Measurements from ENCODE around the gene BTRC. TPM values are rescaled to one million over a fixed set of nuclear protein-coding genes. Genes with fewer than 3 reads are reported as not detected.

BTRC gene
- total RNA-seq, 6 experiments from 2014 or later: 22.3 to 27.9 (median 24.5) TPM

DNA sequence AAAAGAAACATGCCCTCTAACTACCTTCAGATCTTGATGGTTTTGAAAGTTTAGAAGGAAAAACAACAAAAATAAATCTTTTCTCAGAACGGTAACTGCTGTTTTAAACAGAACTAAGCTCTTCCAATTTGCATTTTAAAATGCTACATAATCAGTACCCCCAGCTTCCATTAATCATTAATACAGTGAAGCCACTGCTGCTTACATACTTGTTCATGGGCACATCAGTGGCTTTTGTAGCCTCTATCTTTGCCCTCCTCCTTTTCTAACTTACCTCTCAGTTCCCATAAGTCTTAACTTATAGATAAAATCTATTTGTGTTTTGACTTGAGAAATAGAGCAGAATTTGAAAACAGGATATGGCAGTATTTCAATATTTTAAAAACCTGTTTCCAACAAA, 125.0 kb downstream of the BTRC start:
- no peaks in the 10 kb centered on the region for H3K27me3 Mint-ChIP-seq (ENCODE audit: insufficient read depth)
- TF ChIP-seq, protein P1, sequence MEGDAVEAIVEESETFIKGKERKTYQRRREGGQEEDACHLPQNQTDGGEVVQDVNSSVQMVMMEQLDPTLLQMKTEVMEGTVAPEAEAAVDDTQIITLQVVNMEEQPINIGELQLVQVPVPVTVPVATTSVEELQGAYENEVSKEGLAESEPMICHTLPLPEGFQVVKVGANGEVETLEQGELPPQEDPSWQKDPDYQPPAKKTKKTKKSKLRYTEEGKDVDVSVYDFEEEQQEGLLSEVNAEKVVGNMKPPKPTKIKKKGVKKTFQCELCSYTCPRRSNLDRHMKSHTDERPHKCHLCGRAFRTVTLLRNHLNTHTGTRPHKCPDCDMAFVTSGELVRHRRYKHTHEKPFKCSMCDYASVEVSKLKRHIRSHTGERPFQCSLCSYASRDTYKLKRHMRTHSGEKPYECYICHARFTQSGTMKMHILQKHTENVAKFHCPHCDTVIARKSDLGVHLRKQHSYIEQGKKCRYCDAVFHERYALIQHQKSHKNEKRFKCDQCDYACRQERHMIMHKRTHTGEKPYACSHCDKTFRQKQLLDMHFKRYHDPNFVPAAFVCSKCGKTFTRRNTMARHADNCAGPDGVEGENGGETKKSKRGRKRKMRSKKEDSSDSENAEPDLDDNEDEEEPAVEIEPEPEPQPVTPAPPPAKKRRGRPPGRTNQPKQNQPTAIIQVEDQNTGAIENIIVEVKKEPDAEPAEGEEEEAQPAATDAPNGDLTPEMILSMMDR (IDR thresholded peaks at IDR 0.05): no peak
- peaks cover 11% of the 10 kb centered on the region; the same call in 1 of the 2 replicates for H3K36me3 Mint-ChIP-seq (ENCODE audit: low read depth)
- no peak overlapping the region for H3K4me3 Mint-ChIP-seq
- no peaks in the 10 kb centered on the region for H3K4me1 Mint-ChIP-seq (ENCODE audit: low read depth)
- no peak overlapping the region for H3K27ac Mint-ChIP-seq
- no peak for DNase-seq
- no peaks in the 10 kb centered on the region for H3K9me3 Mint-ChIP-seq

DNA sequence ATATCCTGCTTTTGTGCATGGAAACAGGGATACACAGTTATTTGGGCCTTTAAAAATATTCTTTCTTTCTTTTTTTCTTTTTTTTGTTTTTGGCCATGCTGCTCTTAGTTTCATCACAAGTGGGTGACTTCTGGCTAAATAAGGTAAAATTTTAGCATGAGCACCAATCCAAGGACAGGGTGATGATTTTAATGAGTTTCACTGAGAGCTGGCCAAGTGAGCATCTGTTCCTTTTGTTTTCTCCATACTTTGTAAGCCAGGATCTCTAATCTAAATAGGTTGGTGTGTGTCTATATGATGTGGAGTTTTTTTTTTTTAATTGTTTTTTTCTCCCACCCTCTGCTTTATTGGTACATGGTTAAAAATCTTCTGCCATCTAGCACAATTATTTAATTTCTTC, 127.3 kb downstream of the BTRC start:
- Mint-ChIP-seq H3K4me3 (no peak overlapping the region), H3K36me3 (ENCODE audit: low read depth) (peaks cover 11% of the 10 kb centered on the region; the same call in 1 of the 2 replicates), H3K4me1 (ENCODE audit: low read depth) (no peaks in the 10 kb centered on the region), H3K27ac (no peak overlapping the region), H3K9me3 (no peaks in the 10 kb centered on the region), H3K27me3 (ENCODE audit: insufficient read depth) (no peaks in the 10 kb centered on the region)
- DNase-seq: no peak
- TF ChIP-seq, protein P1 (IDR thresholded peaks at IDR 0.05): no peak

DNA sequence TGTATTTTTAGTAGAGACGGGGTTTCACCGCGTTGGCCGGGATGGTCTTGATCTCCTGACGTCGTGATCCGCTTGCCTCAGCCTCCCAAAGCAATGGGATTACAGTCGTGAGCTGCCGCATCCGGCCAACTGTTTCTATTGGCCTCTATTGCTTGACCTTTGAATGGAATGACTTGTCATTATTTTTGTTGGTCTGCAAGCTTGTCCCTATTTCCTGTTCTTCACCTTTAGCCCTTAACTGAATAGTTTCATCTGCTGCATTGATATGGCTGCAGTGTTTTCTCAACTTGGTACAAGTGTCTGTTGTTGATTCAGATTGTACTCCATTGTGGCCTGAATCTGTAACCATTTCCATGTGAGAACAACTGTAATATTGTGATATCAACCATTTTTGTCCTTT, 128.6 kb downstream of the BTRC start:
- DNase-seq: no peak
- Mint-ChIP-seq H3K27me3 (ENCODE audit: insufficient read depth) (no peaks in the 10 kb centered on the region), H3K27ac (no peak overlapping the region), H3K4me1 (ENCODE audit: low read depth) (no peaks in the 10 kb centered on the region), H3K9me3 (no peaks in the 10 kb centered on the region), H3K36me3 (ENCODE audit: low read depth) (peaks cover 11% of the 10 kb centered on the region; the same call in 1 of the 2 replicates), H3K4me3 (no peak overlapping the region)
- TF ChIP-seq, protein P1 (IDR thresholded peaks at IDR 0.05): no peak

DNA sequence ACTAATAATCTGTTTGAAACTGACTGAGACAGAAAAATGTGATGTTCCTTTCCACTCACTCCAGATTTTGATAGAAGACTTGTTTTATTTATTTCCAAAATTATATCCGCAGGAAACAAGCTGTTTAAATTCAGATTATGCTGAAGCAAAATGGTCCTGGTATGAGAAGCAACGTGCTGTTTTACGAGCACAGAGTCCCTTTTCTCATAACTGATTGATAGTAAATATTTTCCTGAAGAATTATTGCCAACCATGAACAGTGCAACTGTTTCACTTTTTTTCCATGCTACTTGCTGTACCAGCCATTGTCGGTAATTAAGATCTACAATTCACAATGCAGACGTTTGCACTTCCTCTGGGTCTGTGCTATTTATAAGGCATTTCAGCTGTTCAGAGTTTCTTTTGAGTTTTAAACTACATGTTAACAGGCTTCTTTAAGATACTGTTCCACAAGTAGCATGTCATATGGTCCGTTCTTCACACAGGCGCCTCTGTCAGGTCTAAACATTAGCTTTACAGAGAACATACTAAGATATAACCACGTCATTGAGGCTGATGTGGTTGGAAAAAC, 130.3 kb downstream of the BTRC start:
- Mint-ChIP-seq H3K4me3 (no peak overlapping the region), H3K36me3 (ENCODE audit: low read depth) (peaks cover 11% of the 10 kb centered on the region; the same call in 1 of the 2 replicates), H3K27ac (no peak overlapping the region), H3K27me3 (ENCODE audit: insufficient read depth) (no peaks in the 10 kb centered on the region), H3K9me3 (no peaks in the 10 kb centered on the region), H3K4me1 (ENCODE audit: low read depth) (peaks cover 4% of the 10 kb centered on the region)
- TF ChIP-seq, protein P1 (IDR thresholded peaks at IDR 0.05): no peak
- DNase-seq: no peak

DNA sequence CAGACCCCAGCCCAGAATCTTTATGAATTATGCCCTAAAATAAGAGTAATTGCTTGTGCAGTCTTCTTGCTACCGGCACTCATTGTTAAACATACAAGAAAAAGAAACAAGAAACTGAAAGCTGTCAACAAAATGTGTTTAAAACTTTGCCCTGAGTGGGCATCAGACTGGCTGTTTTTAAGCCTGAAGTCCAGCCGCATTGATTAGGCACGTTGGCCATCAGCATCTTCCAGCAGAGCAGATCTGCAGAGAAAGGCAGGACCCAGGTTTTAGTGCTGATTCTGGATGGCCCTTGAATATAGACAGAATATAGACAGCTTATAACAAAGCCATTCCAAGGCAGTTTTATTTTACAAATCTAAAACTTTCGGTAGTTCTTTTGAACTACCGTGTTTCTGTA, 131.2 kb downstream of the BTRC start:
- Mint-ChIP-seq H3K4me3 (no peak overlapping the region), H3K9me3 (no peaks in the 10 kb centered on the region), H3K27me3 (ENCODE audit: insufficient read depth) (no peaks in the 10 kb centered on the region), H3K27ac (no peak overlapping the region), H3K36me3 (ENCODE audit: low read depth) (peaks cover 11% of the 10 kb centered on the region; the same call in 1 of the 2 replicates), H3K4me1 (ENCODE audit: low read depth) (peaks cover 11% of the 10 kb centered on the region)
- TF ChIP-seq, protein P1 (IDR thresholded peaks at IDR 0.05): no peak
- DNase-seq: no peak
